ENCODE measurements around the gene MOB2. TPM values are rescaled to one million over a fixed set of nuclear protein-coding genes. Genes with fewer than 3 reads are reported as not detected.
A peak's percentile ranks its signal among the peaks of the same experiment; 100 is the strongest.

Gene MOB2
- total and polyA plus RNA-seq, 2 donors from 2014 or later: 50.7 to 51.7 TPM

DNA sequence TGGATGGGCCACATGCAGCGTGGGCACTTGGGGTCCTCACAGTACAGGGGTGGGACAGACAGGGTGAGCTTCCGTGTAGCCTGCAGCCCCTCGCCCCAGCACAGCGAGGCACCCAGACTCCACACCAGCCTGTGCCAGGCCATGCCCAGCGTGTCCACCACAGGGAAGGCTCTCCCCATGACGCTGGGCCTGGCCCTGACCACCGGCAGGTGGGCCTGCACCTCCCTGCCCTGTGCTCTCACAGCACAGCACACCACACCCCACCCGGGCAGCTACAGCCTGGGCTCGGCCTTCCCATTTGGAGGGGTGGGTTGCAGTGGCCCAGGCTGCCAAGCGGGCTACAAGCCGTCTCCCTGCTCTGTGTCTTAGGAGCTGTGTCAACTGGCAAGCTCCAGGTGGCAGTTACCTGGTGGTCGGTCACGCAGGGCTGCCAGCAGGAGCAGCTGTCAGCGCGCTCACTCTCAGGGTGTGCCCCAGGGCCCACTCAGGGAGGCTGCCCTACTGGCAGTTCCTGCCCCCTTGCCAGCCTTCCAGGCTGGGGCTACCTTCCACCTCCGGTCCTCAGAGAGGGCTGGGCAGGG lies 4.6 kb downstream of the MOB2 start:
- Histone ChIP-seq H3K36me3 (ENCODE audit: control insufficient read depth in 2 of 3, insufficient read depth in 3 of 3, low read length in 3 of 3) (peaks cover 0 to 30% (median 10%) of the 10 kb centered on the region in 3 donors), H3K9ac (ENCODE audit: low read length in 3 of 3) (no peak overlapping the region), H3K4me1 (ENCODE audit: control insufficient read depth in 2 of 3, insufficient read depth in 2 of 3, low read depth in 1 of 3, low read length in 3 of 3) (peaks cover 0 to 22% (median under 1%) of the 10 kb centered on the region in 3 donors), H3K9me3 (ENCODE audit: control insufficient read depth in 2 of 3, insufficient read depth in 1 of 3, low read length in 3 of 3) (no peaks in the 10 kb centered on the region), H3K4me3 (ENCODE audit: low read length in 3 of 3) (no peak overlapping the region), H3K27ac (ENCODE audit: low read depth in 2 of 2, low read length in 2 of 2) (no peak overlapping the region), H3K27me3 (ENCODE audit: control insufficient read depth, insufficient read depth, low read length) (no peaks in the 10 kb centered on the region)
- no peak for FAIRE-seq
- TF ChIP-seq, protein P1, sequence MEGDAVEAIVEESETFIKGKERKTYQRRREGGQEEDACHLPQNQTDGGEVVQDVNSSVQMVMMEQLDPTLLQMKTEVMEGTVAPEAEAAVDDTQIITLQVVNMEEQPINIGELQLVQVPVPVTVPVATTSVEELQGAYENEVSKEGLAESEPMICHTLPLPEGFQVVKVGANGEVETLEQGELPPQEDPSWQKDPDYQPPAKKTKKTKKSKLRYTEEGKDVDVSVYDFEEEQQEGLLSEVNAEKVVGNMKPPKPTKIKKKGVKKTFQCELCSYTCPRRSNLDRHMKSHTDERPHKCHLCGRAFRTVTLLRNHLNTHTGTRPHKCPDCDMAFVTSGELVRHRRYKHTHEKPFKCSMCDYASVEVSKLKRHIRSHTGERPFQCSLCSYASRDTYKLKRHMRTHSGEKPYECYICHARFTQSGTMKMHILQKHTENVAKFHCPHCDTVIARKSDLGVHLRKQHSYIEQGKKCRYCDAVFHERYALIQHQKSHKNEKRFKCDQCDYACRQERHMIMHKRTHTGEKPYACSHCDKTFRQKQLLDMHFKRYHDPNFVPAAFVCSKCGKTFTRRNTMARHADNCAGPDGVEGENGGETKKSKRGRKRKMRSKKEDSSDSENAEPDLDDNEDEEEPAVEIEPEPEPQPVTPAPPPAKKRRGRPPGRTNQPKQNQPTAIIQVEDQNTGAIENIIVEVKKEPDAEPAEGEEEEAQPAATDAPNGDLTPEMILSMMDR (IDR thresholded peaks at IDR 0.05; ENCODE audit: borderline replicate concordance, extremely low read depth, insufficient read depth): no peak
- peak in 1 of 5 donors; percentile 75 for DNase-seq
- intact Hi-C loops (cut with DNase I): no loop called here

DNA sequence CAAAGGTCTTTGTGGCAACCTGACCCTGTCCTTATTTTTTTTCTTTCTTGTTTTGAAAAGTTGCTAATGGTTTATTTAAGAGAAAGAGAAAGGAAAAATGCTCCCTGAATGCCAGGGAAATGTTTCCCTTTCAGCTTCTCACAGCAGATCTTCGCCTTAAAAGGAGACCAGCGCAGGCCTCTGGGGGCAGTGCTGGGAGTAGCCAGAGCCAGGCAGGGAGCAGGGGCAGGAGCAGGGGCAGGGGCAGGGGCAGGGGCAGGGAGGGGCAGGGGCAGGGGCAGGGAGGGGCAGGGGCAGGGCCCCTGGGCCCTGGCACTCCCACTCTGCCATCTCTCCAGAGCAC lies 5.1 kb downstream of the MOB2 start:
- Histone ChIP-seq H3K4me1 (ENCODE audit: control insufficient read depth in 2 of 3, insufficient read depth in 2 of 3, low read depth in 1 of 3, low read length in 3 of 3) (peaks cover 0 to 20% (median 0%) of the 10 kb centered on the region in 3 donors), H3K36me3 (ENCODE audit: control insufficient read depth in 2 of 3, insufficient read depth in 3 of 3, low read length in 3 of 3) (peaks cover 0 to 30% (median 10%) of the 10 kb centered on the region in 3 donors), H3K9ac (ENCODE audit: low read length in 3 of 3) (no peak overlapping the region), H3K9me3 (ENCODE audit: control insufficient read depth in 2 of 3, insufficient read depth in 1 of 3, low read length in 3 of 3) (no peaks in the 10 kb centered on the region), H3K27me3 (ENCODE audit: control insufficient read depth, insufficient read depth, low read length) (no peaks in the 10 kb centered on the region), H3K4me3 (ENCODE audit: low read length in 3 of 3) (no peak overlapping the region), H3K27ac (ENCODE audit: low read depth in 2 of 2, low read length in 2 of 2) (no peak overlapping the region)
- TF ChIP-seq, protein P1 (IDR thresholded peaks at IDR 0.05; ENCODE audit: borderline replicate concordance, extremely low read depth, insufficient read depth): no peak
- FAIRE-seq (no peak), DNase-seq (no peak)
- intact Hi-C loops (cut with DNase I): no loop called here

DNA sequence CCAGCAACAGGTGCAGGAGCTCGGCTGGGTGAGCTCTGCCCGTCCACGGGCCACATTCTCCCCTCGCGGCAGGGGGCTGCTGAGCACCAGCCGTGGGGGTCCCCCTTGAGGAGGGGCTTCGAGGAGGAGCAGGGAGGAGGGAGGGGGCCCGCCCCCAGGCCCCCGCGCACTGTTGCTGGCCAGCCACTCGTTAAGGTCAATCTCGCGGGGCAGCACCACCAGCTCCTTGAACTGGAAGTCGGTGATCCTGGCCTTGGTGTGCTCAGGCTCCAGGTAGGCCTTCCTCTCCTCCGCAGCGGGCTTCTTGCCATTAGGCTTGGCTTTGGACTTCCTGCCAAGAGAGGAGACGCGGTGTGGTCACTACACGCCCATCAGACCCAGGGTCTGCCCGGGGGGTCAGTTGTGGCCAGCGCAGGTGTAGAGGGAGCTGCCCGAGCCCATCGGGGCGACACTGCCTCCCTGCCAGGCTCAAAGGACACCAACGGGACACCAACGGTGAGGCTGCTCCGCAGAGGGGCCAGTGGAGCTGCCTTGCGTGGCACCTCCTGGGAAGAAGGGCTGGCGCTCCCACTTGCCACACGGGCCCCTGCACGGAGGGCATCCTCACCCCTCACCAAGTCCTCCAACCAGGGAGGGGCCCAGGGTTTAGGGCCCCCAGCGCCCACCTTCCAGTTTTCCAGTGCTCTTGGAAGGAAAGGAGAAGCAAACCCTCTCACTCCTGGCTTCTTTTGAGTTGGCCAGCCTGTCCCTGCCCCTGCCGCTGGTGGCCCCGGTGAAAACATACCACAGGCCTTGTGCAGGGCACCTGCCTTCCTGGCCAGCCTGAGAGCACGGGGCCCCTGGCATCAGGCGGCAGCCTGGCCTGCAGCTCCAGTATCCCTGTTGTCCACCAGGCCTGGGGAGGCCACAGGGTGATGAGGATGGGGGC lies 5.8 kb downstream of the MOB2 start:
- TF ChIP-seq, protein P1 (IDR thresholded peaks at IDR 0.05; ENCODE audit: borderline replicate concordance, extremely low read depth, insufficient read depth): no peak
- FAIRE-seq (no peak), DNase-seq (peak in 1 of 5 donors; percentile 69)
- Histone ChIP-seq H3K9ac (ENCODE audit: low read length in 3 of 3) (no peak overlapping the region), H3K4me3 (ENCODE audit: low read length in 3 of 3) (no peak overlapping the region), H3K27me3 (ENCODE audit: control insufficient read depth, insufficient read depth, low read length) (no peaks in the 10 kb centered on the region), H3K4me1 (ENCODE audit: control insufficient read depth in 2 of 3, insufficient read depth in 2 of 3, low read depth in 1 of 3, low read length in 3 of 3) (peaks cover 0 to 15% (median 0%) of the 10 kb centered on the region in 3 donors), H3K36me3 (ENCODE audit: control insufficient read depth in 2 of 3, insufficient read depth in 3 of 3, low read length in 3 of 3) (peaks cover 0 to 34% (median 14%) of the 10 kb centered on the region in 3 donors), H3K27ac (ENCODE audit: low read depth in 2 of 2, low read length in 2 of 2) (peak overlapping the region in 1 of 2 donors; percentile 43), H3K9me3 (ENCODE audit: control insufficient read depth in 2 of 3, insufficient read depth in 1 of 3, low read length in 3 of 3) (no peaks in the 10 kb centered on the region)
- intact Hi-C loops (cut with DNase I): no loop called here

Data from kidney (tissue), 14 donors.